NCI-H1417 treated with DMSO at 0.1 percent for 48 hours (cell line): ENCODE results near the gene RAB1B.

Source experiments
- DNase-seq: peaks from one replicate; lab custom pipeline; 2025; lab: John Stamatoyannopoulos, UW

RAB1B gene

GRCh38 chr11:66268244-66268951, at the start of gene RAB1B:
TSS of gene RAB1B (plus strand) at chr11:66268639. CDS start at chr11:66268680, 41 bp downstream.
- peak; percentile 97 for DNase-seq

- no peak for DNase-seq
Observed at GRCh38 chr11:66218846-66219620, 49.4 kb upstream of the RAB1B start.

GRCh38 chr11:66219846-66220565, 48.4 kb upstream of the RAB1B start:
- DNase-seq = no peak

- no peak for DNase-seq
Observed at GRCh38 chr11:66220566-66220935, 47.9 kb upstream of the RAB1B start.

GRCh38 chr11:66221012-66221411, 47.4 kb upstream of the RAB1B start:
- DNase-seq = no peak

- no peak for DNase-seq
Observed at GRCh38 chr11:66221726-66222236, 46.7 kb upstream of the RAB1B start.

- peak; percentile 56 for DNase-seq
Observed at GRCh38 chr11:66222358-66223149, 45.9 kb upstream of the RAB1B start.

- no peak for DNase-seq
Observed at GRCh38 chr11:66224226-66224855, 44.1 kb upstream of the RAB1B start.

- no peak for DNase-seq
Observed at GRCh38 chr11:66225066-66225465, 43.4 kb upstream of the RAB1B start.

GRCh38 chr11:66226101-66226500, 42.3 kb upstream of the RAB1B start:
- DNase-seq = no peak

GRCh38 chr11:66227700-66228099, 40.7 kb upstream of the RAB1B start:
- DNase-seq = no peak

- DNase-seq = no peak
Observed at GRCh38 chr11:66228521-66228920, 39.9 kb upstream of the RAB1B start.

- no peak for DNase-seq
Observed at GRCh38 chr11:66230156-66230555, 38.3 kb upstream of the RAB1B start.

GRCh38 chr11:66230978-66231377, 37.5 kb upstream of the RAB1B start:
- no peak for DNase-seq

GRCh38 chr11:66231561-66231960, 36.9 kb upstream of the RAB1B start:
- peak; percentile 91 for DNase-seq

GRCh38 chr11:66232769-66233168, 35.7 kb upstream of the RAB1B start:
- no peak for DNase-seq

- no peak for DNase-seq
Observed at GRCh38 chr11:66233301-66233700, 35.1 kb upstream of the RAB1B start.

- DNase-seq = no peak
Observed at GRCh38 chr11:66235141-66235540, 33.3 kb upstream of the RAB1B start.

GRCh38 chr11:66237867-66238266, 30.6 kb upstream of the RAB1B start:
- DNase-seq = no peak

- no peak for DNase-seq
Observed at GRCh38 chr11:66238786-66239413, 29.5 kb upstream of the RAB1B start.

GRCh38 chr11:66239511-66239910, 28.9 kb upstream of the RAB1B start:
- no peak for DNase-seq
